Measurements from ENCODE around the gene ORAI3.

DNA sequence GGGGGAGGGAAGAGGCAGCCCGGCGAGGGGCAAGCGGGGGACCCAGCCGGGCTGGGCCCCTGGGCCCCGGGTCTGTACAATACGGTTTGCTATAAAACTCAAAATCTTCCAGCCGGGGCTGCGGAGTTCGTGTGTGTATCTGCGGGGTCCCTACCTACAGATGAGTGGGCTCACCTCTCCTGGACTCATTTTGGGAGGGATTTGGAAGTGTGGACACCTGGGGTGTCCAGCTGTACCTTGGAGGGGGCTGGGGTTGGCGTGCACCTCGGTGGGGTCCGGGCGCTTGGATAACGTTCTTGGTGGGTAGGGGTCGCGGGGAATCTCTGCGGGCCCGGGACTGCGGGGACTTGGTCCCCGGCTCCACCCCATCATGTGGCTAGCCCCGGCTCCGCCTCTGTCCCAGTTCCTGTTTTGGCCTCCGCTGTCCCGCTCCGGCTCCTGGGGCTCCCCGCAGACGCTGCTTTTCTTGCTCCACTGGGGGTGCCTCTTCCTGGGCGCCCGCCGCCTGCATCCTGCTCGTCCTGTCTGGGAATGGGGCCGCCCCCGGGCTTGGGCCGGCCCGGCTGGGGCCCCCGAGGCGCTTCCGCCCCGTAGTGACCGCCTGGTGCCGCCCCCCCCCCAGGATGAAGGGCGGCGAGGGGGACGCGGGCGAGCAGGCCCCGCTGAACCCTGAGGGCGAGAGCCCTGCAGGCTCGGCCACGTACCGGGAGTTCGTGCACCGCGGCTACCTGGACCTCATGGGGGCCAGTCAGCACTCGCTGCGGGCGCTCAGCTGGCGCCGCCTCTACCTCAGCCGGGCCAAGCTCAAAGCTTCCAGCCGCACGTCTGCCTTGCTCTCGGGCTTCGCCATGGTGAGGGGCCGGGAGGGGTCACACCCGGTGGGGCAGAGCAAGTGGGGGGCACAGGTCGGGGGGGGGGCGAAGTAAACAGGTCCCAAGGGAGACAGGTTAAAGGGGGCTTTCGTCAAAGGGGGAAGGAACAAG, at the start of gene ORAI3:
- TF ChIP-seq GATA2 (IDR thresholded peaks at IDR 0.05; ENCODE audit: low read depth, low read length): no peak
- no peak for TF ChIP-seq GATA3 (IDR thresholded peaks at IDR 0.05; ENCODE audit: low read depth, low read length)

All from SH-SY5Y (cell line).